GM18867 (cell line): ENCODE results near the gene CDON.
"Not testable (repeated sequence)": the region's sequence is repeated elsewhere in the genome, so short reads cannot be mapped to it uniquely, and the experiment has no call there.

ENCODE experiments used
- ATAC-seq: cut with Tn5 transposase; IDR thresholded peaks from one replicate; pipeline ENCODE4 v1.9.1; 2021; ENCODE audit warnings: mild to moderate bottlenecking, moderate library complexity; ENCODE audit not compliant: unreplicated experiment

Gene CDON

DNA sequence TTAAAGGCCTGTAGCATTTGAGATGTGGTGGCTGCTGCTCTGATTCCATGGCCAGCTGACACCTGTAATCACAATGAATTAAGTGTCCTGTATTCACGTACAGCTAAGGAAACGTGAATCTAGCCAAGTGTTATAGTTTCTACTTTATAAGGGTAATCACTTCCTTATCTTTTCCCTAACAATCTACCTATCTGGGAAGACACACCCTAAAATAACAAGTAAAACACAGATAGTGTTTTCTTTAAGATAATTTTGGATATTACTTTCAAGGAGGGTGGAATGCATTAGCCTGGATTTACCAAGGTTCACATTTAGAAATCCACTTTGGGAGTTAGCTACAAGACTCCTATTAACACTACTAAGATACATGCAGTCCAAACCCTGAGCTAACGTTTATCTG is 11.5 kb downstream of the CDON start:
- no peak for ATAC-seq

DNA sequence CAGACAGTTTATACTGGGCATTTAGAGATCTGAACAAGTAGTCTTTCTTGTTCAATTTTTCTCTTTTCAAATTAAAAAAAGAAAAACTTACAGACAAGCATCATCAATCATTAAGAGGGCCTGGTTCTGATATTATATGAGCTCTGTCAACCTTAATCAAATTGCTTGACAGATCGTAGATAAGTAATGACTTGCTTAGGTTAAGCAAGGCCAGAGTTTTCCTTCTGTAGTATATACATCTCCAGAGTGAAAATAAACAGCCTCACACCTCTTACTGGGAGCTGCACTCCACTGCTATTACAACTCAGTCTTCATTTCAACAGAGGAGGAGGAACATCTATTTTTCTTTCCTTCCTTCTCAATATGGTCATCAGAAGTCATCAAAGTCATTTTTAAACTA is 13.5 kb downstream of the CDON start:
- no peak for ATAC-seq

DNA sequence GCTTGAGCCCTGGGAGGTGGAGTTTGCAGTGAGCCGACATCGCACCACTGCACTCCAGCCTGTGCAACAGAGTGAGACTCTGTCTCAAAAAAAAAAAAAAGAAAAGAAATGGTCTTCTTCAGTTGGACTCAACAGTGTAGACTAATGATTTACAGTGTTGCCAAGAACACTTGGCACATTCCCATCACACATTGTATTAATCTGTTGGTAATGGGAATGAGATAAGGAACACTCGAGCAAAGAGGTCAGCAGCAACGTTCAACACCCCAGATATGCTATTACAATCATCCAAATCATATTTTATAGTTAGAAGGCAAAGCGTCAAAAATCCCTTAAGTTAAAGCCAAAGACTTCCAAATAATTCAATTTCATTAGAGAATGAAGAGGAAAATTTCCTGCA is 14.5 kb downstream of the CDON start:
- ATAC-seq, result no peak

DNA sequence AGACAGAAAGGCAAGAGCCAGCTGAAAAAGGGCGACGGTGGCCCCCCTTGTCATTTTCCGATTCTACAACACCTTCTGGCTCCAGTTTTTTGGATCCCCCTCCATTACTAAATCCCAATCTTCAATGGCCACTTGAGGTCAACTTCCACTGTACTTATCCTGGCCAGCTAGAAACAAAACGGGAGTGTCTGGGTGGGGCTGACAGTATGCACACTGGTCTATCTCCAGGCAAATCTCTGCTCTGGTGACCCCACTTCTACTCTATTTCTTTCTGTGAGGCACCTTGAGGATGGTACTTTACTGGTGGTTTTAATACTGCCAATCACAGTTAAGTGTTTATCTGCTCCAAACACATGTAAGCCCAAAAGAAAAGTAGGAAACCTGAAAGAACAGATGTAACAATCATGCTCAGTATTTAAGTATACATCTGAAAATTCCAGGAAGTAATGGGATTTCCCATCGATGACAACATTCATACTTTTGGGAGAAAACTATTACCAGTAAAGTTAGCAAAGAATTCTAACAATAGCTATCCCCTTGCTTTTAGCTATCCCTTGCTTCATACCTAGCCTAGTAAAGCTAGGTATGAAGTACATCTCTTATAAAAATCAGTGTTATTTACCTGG is 16.0 kb downstream of the CDON start:
- ATAC-seq, result no peak

DNA sequence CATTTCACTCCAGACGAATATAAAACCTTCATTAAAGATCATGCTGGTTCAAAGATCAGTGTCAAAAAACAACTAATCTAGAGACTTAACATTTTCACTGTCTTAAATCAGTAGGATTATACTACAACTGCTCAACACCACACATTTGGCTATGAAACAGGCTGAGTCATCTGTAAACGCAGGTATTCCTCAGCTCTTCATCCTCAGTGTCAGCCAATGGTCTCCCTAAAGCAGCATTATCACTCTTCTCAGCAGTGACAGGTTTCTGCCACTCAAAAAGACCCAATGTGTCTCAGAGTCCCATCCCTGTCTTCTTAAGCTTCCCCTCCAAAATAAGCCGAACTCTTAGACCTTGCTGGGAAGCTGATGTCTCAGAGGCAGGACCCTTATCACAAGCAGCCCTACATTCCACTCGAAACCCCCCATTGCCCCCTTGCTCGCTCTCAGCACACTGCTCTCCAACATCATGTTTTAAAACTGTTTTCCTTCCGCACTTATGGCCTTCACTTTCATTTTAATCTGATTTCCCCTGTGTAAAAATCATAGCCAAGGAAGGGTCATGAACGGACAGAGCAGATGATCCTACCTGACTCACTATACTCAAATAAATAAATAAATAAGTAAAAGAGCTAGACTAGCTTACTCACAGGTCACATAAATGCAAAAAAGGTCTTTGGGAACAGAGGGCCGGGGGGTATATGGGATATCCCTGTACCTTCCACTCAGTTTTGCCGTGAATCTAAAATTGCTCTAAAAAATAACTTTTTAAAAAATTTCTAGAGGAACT is 23.0 kb downstream of the CDON start:
- ATAC-seq, result no peak

DNA sequence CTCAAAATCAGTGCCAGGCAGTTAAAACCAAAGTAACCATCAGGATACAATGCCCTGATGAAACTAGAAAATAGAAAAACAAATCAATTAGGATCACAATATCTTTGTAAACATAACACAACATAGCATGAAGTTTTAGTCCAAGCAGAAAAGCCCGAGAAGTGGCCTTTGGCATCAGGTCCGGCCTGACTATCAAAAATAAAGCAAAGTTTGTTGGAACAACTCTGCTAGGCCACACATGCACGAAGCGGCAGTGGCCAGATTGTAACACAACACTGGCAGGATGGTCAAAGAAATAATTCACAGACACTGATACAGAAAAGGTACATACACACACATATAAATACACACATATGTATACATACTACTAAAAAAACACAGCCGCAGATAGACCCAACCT is 26.9 kb downstream of the CDON start:
- ATAC-seq, result no peak

DNA sequence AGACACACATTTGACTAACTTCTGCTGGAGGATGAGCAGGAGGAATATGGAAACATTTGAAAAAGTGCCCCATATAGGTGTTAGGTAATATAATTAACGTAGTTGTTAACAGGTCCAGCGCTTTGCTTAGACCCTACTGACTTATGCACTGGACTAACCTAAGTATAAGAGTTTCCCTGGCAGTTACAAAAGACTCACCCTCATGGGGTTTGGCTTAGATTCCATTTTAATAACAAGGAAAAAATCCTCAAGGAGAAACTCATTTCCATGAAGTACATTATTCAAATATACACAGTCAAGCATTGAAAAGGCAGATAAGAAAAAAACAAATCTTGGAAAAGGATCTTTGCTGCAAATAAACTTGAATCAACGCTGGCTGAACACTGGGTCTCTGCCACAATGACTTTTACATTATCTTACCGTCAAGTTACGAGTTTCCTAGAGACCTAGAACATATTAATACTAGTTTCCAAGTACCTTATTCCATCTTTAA is 27.7 kb downstream of the CDON start:
- no peak for ATAC-seq

DNA sequence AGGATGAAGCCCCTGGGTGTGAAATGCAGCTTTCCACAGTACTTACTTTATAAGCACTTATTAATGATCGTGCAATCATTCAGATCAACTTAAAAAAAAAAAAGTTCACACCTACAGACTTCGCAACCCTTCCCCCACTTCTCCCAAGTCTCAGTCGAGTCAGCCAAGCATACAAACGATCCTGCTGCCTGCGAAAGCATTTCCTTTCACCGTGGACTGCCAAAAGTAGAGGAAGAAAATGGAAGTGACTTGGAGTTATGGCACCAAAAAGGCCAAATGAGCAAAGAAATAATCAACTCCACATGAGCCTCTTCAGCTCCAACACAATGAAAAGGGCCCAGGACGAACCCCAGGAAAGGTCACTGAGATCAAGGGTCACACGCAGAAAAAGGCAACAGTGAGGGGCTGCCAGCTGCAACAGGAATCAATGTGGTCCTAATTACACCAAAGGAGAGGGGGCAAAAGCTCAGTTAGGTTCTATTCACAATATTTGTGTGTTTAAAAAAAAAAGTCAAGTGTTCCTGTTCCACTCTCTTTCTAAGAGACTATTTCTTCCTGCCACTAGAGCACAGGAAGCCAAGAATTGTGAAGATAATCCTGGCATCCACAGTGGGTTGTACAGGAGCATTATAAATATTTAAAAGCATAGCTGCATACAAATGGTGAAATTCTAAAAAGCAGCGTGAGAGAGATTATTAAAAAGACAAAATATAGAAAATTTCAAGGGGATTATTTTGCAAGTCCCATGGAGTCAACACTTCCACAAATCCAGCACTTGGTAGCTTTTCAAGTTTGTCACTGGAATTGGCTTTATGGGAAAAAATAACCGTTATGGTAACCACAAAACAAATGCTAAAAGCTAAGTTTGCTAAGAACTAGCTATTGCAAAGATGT is 28.4 kb downstream of the CDON start:
- no peak for ATAC-seq

DNA sequence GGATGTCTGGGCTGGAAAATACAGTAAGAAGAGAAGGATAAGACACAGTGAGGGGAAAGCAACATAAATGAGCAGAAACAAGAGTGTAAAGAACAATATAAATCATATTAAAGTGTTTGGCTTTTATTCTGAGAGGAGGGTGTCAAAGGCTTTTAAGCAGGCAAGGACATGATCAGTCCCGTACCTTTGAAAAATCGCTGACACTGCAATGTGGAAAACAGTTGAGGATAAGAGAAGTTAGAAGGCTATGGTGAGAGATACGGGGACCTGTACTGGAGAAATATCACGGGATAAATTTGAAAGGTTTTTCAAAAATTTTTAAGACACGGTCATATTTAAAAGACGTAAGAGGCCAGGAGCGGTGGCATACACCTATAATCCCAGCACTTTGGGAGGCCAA is 30.3 kb downstream of the CDON start:
- ATAC-seq, result no peak

DNA sequence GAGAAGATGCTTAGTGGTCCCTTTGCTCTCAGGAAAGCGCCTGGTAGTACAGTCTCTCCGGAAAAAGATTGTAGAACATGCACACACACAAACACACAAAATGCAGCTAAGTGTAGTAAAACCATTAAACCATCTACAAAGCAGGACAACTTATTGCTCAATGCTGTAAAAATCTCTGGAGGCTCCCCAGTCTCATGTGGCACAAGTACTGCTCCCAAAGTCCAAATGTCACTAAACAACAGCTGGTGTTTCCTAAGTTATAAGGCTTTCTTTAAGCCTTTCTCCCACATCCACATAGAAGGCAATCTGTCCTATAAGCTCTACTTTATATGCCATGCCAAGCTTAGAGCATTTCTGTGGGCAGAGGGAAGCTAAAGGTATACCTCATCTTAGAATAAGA is 32.9 kb downstream of the CDON start:
- ATAC-seq, result no peak

DNA sequence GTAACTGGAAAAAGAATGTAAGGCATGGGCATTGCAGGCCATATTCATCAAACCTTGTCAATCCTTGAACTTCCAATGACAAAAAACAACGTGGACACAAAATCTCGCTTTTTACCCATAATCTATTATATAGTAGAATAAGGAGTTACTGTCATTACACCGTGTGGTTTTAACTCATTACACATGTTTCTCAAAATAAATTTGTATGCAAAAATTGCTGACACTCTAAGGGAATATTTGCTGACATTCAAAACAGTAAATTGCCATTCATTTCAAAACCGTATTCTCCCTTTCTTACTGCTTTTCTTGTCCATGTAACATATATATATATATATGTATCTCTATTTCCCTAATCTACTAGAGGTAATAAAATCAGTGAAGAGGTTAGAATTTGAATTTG is 33.4 kb downstream of the CDON start:
- no peak for ATAC-seq

DNA sequence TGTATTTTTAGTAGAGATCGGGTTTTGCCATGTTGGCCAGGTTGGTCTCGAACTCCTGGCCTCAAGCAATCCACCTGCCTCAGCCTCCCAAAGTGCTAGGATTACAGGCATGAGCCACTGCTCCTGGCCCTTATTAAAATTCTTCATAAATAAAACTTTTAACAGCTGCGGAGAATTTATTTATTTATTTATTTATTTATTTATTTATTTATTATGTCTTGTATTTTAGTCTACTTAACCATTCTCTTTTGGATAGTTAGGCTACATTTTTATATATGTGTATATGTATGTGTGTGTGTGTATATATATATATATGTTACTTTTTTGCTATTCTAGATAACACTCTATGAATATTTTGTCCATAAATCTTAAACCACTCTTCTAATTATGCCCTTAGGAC is 34.1 kb downstream of the CDON start:
- ATAC-seq, result not testable (repeated sequence)

DNA sequence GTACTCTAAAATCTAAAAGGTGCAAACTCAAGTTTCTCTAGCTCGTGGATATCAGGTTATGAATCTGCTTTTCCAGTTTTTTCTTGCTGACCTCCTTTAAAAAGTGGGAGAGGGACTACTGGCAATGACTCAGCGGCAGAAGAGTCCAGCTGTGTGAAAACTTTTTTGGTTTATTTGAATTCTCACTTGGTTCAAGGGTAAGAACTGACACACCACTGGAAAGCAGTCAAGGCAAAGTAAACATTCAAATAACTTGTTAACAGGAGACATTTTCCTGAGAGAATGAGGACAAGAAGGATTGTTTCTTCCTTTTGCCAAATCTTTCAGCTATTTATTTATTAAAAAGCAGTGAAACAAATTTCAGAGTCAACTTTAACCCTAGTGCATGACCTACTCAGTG is 36.1 kb downstream of the CDON start:
- ATAC-seq, result no peak

DNA sequence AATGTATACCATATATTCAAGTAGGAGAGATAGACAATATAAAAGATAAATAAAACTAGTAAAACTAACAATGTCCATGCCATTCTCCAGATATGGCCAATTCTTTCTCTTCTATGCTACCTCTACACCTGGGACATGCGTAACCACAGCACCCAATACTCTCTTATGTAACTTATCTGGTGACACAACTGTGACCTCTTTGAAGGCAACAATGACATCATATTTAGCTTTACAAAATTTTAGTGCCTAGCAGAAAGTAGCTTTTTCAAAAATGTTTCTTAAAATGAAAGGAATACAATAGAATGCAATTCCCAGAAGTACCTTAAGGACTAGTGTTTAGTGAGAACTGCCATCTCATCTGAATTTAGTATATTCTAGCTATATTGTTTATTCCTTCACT is 36.8 kb downstream of the CDON start:
- ATAC-seq, result no peak

DNA sequence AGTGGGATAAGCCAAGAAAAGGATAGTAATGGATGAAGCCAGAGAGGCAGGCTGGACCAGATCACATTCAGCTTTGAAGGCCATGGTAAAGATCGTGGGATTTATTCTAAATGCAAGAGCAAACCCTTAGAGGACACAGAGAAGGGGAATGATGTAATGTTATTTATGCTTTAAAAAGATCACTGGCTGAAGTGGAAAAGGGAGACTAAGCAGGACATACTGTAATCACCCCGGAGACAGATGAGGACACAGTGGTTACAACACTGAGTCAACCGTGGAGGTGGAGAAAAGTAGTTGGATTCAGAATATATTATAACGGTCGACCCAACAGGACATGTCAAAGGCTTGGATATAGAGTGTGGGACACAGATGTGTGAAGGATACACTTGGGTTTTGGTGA is 38.5 kb downstream of the CDON start:
- ATAC-seq, result no peak

DNA sequence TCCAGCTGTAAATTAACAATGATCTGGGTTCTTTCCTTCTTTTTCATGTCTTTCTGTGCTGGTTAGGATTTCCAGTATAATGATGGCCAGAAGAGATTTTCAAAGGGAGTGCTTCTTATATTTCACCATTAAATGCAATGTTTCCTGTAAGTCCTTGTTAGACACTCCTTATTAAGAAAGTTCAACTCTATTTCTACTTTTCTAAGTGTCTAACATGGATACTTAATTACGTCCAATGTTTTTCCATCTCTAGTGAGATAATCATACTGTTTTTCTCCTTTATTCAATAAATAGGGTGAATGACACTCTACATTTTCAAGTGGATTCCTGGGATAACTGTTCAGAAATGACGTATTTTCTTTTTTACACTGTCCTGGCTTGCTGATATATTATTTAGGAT is 49.8 kb downstream of the CDON start:
- ATAC-seq, result no peak

DNA sequence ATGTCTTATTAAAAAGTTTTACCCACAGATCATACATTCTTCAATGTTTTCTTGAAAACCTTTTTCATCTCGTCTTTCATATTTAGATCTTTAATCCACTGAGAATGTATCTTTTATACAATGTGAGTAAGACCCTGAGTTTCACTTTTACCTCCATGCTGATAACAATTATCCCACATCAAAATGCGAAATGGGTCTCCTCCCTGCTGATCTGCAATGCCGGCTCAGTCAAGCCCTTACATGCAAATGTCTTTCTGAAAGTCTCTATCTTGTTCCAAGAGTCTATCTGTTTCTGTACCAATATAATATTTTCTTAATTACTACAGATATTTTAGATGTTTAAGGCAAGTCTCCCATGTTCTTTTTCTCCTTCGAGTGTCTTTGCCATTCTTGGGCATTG is 50.9 kb downstream of the CDON start:
- no peak for ATAC-seq

DNA sequence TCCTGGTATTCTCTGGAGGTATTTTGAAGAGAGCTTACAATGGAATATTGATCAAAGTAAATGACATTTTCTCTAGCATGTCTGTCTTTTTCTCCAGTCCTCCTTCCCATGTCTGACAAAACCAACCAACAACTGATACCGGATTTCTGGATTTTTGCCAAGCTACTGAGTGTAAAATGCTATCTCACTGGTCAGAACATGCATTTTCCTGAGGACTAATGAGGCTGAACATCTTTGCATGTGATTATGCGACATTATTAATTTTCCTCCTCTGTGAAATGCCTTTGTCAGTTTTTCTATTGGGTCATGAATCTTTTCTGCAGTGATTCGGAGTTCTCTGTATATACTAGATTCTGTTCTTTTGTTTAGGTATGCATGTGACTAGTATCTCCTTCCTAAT is 51.4 kb downstream of the CDON start:
- no peak for ATAC-seq

DNA sequence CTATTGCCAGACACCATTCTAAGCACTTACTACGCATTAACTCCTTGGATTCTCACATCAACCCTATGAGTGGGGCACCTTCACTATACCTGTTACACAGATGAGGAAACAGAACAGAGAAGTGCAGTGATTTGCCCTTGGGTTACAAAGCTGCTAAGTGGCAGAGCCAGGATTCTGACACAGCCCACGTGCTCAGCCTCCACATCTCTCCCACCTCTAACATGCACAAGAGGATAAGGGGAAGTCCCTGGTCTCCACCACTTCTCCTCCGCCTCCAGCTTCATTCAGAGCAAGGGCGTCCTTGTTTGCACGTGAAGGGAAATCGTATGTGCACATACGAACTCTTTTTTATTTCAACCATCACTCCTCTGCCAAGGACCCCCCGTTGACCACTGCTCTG is 53.7 kb downstream of the CDON start:
- no peak for ATAC-seq

DNA sequence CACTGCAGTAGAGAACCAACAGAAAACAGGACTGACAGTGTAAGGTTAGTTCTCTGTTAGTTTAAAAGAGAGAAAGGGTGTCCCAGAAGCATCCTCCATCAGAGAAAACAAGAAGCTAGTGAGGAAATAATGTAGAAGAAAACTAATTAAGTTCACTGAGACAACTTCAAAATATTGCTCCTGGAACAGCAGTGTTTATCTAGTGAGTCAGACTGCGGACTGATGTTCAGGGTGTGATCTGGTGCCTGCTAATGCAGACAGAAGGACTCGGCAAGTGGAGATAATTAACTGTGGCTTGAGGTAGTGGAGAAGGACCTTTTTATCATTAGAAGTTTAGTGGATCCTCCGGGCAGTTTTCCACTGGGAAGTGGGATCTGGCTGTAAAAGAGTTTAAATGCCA is 55.4 kb downstream of the CDON start:
- no peak for ATAC-seq

DNA sequence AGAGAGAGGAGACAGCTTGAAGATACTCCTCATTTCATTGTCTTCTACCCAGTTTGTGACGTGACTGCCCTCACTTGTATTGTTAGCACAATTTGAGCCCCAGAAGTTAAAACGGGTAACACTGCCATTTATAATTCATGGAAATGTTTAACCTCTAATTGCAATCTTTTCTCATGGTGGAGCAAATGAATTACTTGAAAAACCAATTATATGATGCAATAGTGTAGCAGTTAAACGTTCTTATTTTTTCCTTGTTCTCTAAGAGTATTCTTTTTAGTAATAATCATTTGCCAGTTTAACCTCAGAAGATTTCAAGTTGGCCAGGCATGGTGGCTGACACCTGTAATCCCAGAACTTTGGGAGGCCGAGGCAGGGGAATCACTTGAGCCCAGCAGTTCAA is 56.6 kb downstream of the CDON start:
- no peak for ATAC-seq

DNA sequence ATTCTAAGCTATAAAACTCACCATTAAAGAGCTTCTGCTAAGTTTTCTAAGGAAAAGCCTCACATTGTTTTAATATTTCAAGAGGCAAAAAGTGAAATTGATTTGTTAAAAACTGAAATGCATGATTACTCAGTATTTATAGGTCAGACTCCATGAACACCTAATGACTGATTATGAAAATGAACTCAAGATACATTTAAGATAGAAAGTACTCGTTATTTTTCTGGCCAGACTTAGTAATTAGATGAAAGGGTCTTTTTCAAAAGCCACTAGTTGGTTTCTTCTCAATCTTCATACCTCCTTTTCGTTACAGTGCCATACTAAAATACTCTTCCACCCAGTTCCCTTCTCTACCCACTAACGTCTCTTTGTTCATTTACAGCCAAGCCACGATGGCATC is 60.5 kb downstream of the CDON start:
- ATAC-seq, result no peak
